ENCODE data around the gene NFKBIE. TPM values are rescaled to one million over a fixed set of nuclear protein-coding genes. Genes with fewer than 3 reads are reported as not detected.

NFKBIE gene
- total and polyA plus RNA-seq, 9 of the 15 experiments (the other 6 are each of a cell fraction or from before 2014, with no cell fraction given), result 2.1 to 16.4 (median 11.7) TPM

DNA sequence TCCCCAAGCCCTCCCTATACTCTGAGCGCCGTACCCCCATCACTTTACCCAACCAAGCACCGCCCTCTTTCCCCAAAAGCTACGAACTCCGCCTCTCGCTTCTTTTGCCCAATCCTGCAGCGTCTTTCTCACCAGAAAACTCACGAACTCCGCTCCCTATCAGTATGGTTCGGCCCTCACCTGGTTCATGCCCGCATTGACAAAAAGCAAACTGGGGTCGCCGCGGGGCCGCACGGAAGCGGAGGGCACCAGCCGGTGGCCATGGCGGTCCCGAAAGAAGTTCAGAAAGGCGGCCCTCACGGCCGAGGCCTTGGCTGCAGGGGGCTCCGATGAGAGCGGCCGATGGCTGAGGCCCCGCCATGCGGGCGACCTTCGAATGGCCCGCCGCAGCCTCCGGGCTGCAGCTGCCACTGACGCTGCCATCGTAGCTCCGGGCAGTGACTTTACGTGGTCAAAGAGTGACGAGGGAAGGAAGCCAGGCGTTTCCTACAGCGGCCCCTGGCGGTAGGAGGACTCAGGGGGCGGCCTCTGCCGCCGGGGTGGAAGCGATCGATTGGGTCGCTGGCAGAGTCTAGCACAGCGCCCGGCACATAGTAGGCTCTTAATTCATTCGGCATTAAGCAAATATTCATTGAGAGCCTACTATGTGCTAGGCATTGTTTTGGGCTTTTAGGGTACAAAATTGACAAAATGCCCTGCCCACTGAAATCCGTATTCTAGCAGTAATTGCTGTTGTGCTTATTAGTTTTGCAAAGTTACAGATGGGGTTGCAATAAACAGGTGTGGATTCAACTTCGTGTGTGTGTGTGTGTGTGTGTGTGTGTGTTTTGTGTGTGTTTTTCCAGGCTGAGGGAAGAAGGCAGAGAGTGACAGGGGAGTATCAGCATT is 47.8 kb upstream of the NFKBIE start, which contains the start of gene AARS2 (continued):
- TF ChIP-seq, protein P1, sequence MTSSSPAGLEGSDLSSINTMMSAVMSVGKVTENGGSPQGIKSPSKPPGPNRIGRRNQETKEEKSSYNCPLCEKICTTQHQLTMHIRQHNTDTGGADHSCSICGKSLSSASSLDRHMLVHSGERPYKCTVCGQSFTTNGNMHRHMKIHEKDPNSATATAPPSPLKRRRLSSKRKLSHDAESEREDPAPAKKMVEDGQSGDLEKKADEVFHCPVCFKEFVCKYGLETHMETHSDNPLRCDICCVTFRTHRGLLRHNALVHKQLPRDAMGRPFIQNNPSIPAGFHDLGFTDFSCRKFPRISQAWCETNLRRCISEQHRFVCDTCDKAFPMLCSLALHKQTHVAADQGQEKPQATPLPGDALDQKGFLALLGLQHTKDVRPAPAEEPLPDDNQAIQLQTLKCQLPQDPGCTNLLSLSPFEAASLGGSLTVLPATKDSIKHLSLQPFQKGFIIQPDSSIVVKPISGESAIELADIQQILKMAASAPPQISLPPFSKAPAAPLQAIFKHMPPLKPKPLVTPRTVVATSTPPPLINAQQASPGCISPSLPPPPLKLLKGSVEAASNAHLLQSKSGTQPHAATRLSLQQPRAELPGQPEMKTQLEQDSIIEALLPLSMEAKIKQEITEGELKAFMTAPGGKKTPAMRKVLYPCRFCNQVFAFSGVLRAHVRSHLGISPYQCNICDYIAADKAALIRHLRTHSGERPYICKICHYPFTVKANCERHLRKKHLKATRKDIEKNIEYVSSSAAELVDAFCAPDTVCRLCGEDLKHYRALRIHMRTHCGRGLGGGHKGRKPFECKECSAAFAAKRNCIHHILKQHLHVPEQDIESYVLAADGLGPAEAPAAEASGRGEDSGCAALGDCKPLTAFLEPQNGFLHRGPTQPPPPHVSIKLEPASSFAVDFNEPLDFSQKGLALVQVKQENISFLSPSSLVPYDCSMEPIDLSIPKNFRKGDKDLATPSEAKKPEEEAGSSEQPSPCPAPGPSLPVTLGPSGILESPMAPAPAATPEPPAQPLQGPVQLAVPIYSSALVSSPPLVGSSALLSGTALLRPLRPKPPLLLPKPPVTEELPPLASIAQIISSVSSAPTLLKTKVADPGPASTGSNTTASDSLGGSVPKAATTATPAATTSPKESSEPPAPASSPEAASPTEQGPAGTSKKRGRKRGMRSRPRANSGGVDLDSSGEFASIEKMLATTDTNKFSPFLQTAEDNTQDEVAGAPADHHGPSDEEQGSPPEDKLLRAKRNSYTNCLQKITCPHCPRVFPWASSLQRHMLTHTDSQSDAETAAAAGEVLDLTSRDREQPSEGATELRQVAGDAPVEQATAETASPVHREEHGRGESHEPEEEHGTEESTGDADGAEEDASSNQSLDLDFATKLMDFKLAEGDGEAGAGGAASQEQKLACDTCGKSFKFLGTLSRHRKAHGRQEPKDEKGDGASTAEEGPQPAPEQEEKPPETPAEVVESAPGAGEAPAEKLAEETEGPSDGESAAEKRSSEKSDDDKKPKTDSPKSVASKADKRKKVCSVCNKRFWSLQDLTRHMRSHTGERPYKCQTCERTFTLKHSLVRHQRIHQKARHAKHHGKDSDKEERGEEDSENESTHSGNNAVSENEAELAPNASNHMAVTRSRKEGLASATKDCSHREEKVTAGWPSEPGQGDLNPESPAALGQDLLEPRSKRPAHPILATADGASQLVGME (CRISPR knock-in tag; IDR thresholded peaks at IDR 0.05), result no peak
- TF ChIP-seq MTA3 (IDR thresholded peaks at IDR 0.05; ENCODE audit: borderline replicate concordance), result peak; percentile 89; the same call in 1 of the 2 replicates
